Fibroblast of skin of right biceps (primary cell): Measurements from ENCODE around the gene APOBEC4.
"Not testable (repeated sequence)": the region's sequence is repeated elsewhere in the genome, so short reads cannot be mapped to it uniquely, and the experiment has no call there.

ENCODE experiments used
- DNase-seq: peaks from one replicate; pipeline ENCODE4 v3.0.0-alpha.2; 2013

The APOBEC4 gene

DNA sequence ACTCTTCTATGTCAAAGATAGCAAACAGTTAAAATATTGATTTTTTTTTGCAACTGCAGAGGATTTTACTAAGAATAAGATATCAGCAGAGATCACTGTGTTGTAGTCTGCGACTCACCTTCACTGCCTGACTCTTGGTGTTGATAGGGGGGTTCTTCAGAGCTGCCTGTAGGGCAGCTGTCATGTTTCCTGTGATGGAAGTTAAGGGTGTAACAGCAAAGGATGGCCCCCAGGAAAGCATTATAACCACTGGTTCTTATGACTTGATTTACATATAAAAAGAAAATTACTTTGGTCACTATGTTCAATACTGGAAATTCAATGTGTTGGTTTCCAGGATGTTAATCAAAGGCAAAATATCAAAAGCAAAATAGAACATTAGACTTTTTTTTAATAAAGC lies 20.2 kb downstream of the APOBEC4 start:
- DNase-seq = peak; percentile 30

DNA sequence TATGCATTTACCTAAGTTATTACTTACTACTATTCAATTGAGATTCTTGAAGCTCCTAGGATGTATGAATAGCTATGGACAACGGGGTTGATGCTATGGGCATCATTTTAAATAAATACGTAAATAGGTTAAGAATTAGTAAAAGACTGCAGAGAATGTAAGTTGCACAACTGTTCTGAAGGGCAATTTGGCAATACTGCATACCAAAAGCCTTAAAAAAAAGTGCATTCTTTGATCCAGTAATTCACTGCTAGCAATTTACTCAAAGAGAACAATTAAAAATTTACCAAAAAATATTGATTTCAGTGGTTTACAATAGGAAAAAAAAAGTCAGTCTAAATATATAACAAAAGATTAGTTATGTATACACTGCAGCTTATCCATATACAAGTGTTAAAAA lies 21.0 kb downstream of the APOBEC4 start:
- DNase-seq = peak; percentile 62

DNA sequence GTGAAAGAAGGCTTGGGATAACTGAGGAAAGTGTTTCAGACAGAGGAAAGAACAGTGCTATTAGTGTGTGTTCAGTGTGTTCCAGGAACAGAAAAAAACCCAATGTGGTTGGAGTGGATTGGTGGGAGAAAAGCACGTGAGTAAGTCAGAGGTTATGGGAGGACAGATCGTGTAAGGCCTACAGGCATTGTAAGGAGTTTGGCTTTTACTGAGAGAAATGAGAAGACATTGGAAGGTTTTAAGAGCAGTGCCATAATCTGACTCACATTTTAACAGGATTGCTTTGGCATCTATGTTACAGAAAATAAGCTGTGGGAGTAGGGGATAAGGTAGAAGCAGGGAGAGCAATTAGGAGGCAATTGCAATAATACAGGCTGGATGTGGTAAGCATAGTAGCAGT lies 22.4 kb downstream of the APOBEC4 start:
- no peak for DNase-seq

DNA sequence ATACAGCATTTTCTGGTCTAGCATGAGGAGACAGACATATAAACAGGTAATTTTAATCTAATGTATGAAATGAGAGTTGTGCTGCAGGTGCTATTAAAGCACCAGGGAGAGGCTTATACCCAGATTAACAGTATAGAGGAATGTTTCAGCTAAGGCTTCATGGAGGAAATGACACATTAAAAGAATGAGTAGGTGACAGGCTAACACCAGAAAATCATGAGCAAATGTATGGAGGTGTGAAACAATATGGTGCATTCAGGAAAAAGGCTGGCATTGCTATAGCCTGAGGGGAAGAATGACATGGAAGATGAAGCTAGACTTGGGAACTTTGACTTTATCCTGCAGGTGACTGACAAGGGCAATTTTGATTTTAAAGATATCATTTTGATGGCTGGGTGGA lies 24.6 kb downstream of the APOBEC4 start:
- no peak for DNase-seq

DNA sequence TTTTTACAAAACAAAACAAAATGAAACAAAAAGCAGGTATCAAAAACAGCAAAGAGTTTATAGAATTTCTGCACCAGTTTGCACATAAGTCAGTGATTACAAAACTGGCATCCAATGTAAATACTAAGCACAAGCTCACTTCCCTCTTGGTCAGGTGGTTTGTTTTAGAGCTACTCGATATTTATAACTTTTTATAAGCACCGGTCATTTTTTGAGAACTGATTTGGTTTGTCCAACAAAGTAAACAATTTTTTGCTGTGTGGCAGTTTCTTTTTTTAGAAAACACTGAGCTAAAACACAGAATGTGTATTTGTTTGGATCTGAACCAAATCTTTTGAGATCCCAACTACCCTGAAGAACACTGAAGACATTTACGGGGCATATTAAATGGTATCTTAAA lies 26.9 kb downstream of the APOBEC4 start:
- DNase-seq = not testable (repeated sequence)

DNA sequence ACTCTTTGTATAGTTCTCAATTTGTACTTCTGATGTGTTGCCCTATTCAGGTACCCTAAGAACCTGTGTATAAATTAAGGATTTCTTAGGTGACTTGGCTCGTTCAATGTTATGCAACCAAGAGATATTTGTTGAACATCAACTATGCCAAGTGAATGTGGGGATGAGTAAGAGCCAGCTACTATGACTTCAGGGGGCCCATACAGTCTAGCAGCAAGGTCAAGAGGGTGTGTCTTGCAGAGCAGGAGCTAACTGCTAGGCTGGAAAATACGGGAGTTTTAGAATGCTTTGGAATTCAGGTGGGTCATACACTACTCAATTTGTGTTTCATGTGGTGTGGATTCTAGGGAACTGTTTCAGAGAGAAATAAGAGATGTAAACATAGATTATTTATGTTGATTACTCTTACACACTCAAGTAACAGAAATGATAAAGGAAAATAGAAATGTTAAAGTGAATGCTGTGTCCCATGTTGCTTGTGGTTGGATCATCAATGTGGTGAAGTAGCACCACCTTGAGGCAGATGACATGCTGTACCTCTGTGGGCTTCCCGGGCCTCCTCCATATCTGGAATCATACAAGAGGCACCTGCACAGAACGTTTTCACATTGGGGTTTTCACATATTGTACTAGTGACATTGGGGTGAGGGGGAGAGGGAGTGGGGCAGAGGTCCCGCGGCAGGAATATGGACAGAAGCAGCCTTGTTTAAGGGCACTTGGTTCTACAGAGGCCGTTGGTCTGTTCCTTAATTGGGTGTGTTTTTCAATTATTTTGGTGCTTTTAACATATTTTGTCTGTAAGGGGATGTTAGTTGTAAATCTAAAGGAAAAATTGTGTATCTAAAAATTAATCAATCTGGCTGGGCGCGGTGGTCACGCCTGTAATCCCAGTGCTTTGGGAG lies 30.0 kb downstream of the APOBEC4 start:
- DNase-seq = peak; percentile 65

DNA sequence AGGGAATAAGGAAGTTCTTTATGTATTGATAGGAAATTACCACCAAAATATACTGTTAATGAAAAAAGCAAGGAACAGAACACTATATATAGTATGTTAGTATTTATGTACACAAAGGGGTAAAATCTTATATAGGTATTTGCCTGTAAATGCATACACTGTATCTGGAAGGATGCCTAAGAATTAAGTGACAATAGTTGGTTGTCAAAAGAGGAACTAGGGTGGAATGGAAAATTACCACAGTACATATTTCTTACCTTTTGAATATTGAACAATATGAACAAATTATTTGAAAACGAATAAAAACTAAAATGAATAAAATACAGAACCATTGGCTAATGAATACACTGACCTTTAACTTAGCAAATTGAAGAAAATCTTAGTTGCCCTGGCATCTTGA lies 31.1 kb downstream of the APOBEC4 start:
- DNase-seq = no peak

DNA sequence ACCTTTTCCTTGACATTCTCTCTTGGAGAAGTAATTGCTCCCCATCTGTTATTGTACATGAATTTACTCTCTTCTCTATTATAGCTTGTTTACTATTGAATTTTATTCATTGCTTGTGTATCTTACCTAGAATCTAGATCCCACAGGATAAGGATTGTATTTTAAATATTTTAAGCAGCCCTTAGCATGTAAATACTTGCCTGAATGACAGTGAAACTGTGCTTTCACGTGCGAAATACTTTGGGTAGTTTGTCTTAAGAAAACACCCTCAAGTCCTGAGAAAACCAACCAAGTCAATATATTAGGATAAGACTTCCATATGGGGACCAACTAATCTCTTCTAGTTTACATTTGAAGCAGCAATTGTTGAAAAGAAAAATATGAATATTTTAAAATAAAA lies 32.8 kb downstream of the APOBEC4 start:
- no peak for DNase-seq

DNA sequence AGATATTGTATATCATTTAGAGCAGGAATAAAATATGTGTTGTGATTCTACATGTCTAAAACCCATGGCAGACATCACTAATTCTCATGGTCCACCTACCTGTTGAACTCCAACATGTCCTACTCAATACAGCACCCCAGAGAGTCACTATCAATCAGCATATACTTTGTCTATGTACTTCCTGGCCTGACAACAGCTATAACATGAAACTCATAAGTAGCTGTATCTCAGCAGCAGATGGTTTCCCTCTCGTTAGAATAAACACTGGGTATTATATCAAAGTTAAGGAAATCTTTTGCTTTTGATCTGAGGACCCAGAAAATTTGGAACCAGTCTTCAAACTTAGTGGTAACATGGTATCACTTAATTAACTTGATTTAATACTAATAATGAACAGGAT lies 33.3 kb downstream of the APOBEC4 start:
- no peak for DNase-seq

DNA sequence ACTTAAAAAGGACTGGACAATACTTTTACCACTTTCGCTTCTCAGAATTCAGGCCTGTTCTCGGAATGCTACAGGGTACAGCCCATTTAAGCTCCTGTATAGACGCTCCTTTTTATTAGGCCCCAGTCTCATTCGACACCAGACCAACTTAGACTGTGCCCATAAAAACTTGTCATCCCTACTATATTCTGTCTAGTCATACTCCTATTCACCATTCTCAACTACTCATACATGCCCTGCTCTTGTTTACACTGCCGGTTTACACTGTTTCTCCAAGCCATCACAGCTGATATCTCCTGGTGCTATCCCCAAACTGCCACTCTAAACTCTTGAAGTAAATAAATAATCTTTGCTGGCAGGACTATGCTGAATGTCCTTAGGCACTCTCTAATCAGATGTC lies 34.9 kb downstream of the APOBEC4 start:
- not testable (repeated sequence) for DNase-seq

DNA sequence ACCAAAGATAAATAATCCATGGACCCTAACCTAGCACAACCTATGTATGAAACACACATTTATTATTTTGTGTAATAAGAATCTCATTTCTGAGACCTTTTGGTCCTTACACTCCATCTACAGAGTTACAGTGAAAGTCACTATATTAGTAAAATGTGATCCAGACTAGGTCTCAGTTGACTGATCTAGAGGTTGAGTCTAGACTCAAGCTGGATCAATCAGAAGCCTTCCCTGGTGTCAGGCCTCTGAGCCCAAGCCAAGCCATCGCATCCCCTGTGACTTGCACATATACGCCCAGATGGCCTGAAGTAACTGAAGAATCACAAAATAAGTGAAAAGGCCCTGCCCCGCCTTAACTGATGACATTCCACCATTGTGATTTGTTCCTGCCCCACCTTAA lies 40.1 kb downstream of the APOBEC4 start:
- DNase-seq = not testable (repeated sequence)

DNA sequence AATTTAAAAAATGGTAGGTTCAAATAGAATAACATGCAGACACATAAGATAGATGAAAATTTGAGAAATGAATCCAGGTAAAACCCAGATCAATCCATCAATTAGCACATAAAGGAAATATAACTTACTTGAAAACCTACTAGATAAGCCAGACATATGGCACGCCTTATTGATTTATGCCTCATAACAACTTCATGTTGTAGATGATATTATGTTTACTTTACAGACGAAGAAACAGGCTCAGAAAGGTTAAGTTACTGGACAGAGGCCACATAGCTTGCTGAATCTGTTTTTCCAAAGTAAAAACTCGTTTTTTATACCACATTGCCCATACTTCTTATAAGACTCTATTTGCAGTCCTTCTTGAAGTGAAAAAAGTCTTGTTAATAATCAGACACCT lies 40.7 kb downstream of the APOBEC4 start:
- DNase-seq = no peak

DNA sequence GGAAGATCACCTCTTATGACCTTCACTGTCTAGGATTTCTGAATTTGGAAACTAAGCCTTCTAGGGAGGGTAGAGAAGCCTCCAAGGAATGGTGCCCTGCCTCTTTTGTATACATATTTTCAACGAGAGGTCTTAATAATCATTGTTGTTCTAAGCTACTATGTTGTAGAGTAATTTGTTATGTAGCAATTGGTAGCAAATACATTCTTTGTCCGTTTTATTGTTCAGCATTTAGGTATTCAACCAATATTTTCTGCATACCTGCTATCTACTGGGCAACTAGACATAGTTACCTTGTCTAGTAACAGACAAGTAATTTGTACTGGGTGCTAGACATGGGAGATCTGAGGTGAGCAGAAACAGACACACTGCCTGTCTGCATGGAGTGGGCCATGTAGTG lies 42.1 kb downstream of the APOBEC4 start:
- no peak for DNase-seq

DNA sequence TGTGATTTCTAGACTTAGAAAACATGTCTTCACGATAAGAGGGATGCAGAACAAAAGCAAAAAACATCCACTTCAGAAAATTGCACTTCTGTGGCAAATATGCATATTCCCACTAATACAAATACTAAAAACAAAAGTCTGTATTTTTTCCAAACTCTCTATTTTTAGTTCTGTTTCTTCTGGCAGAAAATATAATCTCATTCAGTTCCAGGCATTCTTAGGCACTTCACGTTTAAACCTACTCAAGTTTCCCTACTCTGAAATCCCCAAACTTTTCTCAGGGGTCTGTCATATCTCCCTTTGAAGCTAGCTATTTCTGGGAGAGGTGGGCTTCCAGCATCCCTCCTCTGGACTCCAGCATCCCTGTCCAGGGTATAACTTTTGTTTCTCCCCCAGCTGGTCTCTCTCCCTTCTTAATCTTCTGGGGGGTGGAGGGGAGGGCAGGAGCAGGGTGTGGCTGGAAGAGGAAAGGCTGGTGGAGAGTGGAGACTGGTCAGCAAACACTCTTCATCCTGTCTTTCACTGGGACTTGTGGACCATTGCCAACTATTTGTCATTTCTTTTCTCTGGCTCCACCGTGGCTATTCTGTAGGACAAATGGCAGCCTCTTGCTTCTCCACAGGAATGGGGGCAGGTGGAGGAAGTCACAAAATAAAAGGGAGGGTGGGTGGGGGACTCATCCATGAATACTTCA lies 43.2 kb downstream of the APOBEC4 start:
- DNase-seq = peak; percentile 69

DNA sequence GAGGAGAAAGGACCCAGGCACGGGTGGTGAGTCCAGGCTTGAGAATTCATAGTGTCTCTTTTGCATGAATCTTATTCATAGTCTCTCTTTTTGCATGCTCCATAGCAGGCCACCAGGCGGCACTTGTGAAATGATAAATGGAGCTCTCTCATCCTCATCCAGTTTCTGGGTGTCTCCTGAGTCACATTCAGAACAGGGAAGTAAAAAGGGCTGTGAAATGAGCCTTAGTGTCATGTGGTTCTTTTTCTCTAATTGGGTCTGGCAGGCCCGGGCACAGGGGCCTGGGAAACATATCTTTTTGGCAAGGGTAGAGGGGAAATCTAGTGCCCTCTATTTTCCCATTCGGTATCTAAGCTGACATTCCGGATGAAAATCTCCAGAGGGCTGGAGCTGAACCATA lies 43.8 kb downstream of the APOBEC4 start:
- peak; percentile 87 for DNase-seq

DNA sequence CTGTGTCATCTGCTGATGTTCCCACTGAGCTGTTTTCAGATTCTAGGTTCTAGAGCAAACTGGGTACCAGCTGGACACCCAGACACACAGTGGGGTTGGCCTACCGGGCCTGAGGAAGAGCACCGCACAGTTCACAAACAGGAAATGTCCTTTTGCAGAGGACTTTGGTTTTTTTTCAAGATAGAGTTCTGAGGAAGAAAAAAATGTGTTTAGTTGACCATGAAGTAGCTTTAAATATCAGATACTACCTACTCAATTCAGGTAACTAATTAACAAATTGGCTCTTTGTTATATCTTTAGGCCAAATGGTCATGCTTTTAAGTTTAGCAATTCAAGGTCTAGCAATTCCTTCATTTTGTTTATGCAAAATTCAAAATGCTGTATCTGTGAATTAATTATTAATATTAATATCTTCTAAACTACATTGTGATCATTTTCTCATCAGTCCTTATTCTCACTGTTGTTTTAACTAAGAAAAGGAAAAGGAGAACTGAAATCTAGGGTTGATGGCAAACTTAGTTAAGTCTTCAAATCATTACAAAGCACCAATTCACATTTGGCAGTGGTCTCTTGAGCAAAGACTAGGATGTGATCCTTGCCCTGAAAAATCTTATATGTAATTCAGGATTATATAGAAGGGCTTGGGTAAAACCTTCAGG lies 45.7 kb downstream of the APOBEC4 start:
- no peak for DNase-seq

DNA sequence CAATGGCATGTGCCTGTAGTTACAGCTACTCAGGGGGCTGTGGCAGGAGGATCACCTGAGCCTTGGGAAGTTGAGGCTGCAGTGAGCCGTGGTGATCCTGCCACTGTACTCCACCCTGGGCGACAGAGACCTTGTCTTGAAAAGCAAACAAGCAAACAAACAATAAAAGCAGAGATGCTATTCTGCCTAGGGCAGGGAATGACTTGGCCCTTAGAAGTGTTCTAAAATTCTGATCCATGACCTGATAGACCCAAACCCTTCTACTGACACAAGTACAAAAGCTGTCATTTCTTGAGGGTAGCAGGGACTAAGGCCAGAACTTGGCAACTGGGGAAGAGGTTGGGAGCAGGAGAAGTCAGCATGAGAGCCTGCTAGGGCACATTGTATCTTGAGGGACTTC lies 47.2 kb downstream of the APOBEC4 start:
- no peak for DNase-seq

DNA sequence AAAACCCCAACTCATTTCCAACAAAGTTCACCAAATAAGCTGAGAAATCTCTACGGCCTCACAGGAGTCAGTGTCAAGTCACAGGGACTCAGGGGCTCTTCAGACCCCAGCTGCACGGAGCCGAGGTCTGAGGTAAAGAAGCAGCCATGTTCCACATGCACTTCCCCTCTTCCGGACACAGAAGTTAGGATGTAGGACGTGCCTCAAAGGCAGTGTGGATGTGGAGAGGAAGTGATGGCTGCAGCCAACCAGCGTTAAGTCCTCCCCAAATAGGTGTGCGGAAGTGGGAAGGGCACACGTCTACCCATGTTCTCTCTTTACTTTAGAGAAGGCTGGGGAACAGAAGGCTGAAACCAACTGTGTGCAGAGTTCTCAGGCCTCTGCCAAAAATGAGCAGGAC lies 48.3 kb downstream of the APOBEC4 start:
- DNase-seq = no peak

DNA sequence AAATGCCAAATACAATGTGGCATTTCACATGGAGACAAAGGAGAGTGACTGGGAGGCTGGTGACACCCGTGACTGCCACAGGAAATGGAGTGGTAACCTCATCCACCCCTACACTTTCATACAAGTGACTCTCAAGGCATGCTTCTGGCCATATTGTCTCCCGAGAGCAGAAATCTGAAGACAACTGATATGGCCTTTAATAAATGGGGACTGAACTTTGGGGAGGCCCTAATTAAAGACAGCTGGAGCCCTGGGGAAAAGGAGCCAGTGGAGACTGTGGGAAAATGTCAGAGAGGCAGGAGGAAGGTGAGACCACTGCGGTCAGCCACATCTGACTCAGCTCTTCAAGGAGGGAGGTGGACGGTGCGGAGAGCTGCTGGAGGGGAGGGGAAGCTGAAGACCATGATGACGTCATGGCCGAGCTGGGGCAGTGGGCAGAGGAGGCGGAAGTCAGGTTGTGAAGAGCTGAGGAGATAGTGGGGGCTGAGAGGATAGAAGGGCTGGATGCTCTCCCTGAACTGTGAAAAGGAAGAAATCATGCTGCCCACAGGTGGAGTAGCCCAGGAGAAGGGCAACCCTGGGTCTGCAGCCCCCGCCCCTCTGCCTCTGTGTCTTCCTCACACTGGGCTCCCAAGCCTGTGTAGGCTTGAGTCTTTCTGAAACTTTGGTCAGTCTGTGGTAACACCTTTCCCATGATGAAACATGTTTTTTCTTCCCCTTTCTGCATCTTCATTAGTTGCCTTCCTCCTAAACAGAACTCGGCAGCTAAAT lies 48.9 kb downstream of the APOBEC4 start:
- peak; percentile 95 for DNase-seq

DNA sequence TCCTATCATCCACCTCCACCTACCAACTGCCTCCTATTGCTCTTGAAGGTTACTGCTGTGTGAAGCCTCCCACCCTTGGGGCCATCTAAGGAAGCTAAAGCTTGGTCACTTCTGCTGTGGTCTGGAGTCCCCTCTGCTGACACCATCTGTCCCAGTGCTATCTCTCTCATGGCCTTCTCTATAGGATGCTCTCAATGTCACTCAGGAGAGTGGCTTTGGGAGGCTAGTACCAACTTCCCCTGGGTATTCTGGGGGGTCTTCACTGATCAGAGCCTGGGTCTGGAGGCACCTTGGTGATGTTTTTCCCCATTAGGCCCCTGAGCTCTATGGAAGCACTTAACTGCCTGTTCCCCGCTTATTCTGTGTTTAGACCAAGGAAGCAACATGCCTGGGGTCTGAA lies 50.6 kb downstream of the APOBEC4 start:
- DNase-seq = no peak

DNA sequence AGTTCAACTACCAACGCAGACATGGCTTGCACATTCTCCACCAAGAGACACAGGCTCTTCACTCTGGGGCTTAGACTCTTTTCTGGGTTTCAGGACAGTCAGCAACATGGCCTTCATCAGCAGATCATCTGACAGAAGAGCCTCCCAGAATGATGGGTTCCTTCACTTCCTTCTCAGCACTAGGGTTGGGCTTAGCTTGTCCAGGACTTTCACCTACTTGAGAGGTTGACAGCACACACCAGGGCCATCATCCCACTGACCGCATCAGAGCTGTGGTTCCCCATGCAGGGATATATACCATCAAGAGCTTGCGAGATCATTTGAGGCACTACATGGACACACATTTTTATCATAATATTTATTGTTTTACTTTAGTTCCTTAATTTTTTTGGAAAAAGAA lies 52.5 kb downstream of the APOBEC4 start:
- no peak for DNase-seq

DNA sequence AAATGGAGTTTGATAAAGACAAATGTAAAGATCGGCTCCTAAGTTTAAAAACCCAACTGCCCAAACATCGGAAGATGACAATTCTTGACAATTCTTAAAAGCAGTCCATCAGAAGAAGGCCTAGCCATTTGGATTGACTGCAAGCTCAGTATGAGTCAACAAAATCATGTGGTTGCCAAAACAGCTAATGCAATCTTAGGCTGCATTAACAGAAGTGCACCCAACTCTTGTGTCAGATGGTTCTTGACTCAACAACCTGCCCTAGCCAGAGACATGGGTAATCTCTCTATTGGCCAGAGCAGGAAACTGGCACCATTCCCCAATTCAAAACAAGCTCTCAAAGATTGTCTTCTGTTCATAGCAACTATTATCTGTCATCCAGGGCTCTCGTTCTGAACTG lies 53.0 kb downstream of the APOBEC4 start:
- peak; percentile 77 for DNase-seq

DNA sequence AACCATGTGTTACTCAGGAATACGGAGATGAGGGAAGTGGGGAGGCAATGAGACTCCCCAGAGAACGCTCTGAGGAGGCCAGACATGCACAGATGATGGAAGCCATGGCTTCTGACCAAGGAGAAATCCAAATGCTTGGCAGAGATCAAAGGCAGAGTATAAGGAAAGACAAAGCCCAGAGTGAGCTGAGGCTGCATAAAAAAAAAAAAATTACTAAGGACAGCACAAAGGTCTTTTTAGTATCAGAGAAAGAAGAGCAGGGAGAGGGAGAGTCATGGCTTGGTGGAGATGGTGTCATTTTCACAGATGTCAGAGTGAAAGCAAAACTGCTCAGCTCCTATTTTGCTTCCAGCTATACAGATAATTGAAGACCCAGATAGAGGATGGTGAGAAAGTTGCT lies 54.7 kb downstream of the APOBEC4 start:
- DNase-seq = no peak
